Measurements from ENCODE around the gene ADGRB3.
"Not testable (repeated sequence)": the region's sequence is repeated elsewhere in the genome, so short reads cannot be mapped to it uniquely, and the experiment has no call there.

Gene ADGRB3

DNA sequence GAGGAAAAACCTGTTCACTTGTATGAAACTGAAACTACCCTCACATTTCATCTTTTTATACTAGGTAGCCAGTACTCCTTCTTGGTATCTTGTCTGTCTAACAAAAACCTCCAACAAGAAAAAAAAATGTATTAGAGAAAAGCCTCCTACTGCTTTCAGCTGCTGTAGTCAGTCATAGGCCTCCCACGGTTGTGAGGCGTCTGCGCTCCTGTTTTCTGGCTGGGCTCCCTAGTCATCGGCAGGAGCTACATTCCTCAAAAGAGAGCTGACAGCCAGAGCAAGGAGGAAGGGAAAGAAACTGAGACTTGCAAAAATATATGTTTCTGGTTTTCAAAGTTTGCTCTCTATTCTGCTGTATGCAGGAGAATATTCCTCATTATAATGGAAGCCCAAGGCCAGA is 644.7 kb downstream of the ADGRB3 start:
- ATAC-seq: no peak

DNA sequence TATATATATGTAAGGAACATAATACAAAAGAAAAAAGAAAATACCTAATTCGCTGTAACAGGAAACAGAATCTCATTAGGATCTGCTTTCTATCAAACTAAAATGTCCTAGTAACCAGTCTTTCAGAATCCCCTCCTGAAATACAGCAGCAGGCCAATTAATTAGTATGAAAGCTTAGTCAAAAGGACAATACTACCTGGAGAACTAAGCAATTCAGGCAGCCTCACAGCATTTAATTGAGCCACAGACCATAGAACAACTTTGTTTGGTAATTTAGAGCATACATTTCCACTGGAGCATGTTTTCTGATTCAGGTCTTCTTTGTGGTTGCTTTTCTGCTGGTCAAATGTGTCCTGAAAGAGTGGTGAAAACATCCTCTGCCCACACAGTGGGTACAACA is 645.8 kb downstream of the ADGRB3 start:
- no peak for ATAC-seq

DNA sequence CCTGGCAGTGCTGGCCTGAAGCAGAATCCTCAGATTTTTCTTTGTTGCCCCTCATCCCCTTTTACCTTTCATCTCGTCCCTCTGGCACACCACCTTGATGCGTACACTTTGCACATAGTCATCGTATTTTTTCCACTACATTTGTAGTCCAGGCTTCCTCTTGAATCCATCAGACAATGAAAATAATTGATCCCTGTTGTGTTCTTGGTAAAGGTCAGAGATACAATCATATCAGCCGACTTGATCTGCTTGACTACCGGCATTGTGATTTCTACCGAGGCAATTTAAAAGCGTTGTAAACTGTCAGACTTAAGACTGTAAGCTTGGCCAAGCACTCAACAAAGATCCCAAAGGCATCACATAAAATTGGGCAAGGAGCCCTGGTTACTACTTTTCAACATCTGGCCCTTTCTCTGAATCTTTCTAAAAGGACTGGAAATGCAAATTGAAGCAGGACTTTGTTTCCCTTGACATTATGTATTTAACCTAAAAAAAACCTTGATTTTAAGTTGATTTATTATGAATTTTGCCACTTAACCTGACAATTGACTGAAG is 649.2 kb downstream of the ADGRB3 start:
- ATAC-seq: no peak

DNA sequence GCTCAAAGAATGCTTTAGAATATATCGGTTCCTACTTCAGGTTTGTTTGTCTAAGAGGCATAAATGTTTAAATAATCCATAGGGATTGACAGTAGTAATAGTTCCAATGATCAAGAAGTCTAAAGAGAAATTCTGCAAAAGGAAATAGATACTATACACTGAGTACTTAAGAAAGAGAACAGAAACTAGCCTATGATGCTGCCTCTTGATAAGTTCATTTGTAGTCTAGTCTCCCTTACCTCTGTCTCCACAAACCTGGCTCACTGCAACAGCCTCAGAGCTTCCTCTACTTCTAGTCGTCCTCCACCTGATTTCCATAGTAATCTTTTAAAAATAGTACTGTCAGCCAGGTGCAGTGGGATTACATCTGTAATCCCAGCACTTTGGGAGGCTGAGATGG is 650.0 kb downstream of the ADGRB3 start:
- no peak for ATAC-seq

DNA sequence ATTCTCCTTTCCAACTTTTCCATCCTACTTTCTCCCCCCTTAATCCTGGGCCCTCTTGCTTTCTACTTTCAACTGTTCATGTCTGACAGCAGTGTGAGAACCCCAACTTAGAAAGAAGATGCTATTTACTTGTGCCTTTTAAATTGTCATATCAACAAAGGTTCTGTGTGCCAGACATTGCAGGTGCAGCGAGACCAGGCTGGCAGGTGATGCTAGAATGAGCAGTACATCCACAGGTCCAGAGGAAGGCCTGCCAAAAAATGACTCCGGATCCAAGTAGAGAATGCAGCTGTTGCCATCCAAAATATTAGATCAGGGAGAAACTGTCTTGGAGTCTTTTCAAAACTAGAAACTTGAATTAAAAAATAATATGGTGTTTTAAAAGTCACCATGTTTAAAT is 651.2 kb downstream of the ADGRB3 start:
- no peak for ATAC-seq

DNA sequence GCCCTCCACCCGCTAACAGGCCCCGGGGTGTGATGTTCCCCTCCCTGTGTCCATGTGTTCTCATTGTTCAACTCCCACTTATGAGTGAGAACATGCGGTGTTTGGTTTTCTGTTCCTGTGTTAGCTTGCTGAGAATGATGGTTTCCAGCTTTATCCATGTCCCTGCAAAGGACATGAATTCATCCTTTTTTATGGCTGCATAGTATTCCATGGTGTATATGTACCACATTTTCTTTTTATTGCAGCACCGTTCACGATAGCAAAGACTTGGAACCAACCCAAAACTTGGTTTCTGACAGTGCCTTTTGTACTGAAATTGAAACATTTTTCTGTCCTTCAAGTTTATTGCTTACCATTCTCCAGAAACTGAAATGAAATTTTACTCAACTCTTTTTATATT is 653.1 kb downstream of the ADGRB3 start:
- not testable (repeated sequence) for ATAC-seq

DNA sequence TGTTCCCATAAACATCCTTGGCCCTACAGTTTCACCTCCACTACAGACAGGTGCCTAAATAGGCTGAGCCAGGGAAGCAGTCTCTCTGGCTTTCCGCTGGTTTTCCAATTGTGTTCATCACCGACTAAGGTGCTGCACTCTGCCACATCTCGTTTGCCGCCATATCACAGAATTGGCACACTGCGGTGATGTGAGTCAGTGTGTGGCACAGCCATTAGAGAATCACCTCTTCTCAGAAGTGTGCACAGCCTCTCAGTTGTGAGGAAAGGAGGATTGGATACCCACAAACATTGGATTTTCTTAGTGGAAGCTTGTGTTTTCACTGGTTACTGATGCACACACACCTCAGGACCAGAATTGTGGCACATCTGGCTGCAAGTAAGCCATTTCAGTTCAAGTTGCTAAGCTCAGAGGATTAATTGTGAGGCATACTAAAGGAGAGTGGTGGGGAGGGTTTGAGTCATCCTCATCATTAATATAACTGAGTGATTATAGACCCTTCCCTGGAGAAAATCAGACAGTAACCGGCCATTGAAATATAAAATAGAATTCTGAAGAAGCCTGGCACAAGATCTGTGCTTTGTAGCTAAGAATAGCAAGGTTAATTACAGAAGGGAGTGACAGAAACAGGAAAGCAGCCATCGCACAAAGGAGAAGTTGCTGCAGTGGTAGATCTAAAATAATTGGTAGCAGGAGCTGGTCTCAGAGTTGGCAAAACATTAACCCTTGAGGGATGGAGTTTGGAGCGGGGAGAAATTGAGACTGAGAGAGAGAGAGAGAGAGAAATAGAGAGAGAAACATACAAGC is 654.8 kb downstream of the ADGRB3 start:
- ATAC-seq: no peak

DNA sequence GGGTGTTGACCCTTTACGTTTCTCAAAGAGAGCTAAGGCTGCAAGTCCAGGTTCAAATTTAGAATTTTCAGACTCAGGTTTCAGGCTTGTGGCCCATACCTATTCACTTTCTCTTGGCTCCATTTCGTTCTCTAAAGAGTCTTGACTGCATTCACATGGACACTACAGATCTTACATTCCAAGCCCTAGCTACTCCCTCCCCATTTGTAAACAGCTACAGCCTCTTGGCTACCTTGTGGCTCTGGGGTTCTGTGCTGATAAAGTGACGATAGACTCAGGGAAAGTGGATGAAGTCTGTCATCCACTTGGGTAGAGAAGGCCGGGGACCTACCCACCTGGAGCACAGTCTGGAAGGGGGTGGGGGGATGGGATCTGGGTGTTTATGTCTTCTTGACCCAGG is 658.4 kb downstream of the ADGRB3 start:
- ATAC-seq: no peak

DNA sequence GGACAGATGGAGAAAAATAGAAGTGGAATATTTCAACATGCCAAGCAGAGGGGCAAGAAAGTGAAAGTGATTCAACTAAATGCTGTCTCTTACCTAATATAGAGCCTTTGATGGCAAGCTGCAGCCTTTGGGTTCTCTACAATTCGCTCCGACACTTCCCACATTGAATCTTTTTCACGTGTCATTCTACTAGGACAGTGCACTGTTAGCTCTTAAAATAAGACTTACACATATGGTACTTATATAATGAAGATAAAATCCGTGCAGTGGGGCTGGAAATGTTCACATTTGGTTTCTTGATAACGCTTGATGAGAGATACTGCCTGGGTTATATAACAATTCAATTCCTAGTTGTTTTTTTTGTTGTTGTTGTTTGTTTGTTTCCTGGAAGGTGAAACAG is 659.3 kb downstream of the ADGRB3 start:
- ATAC-seq: no peak

DNA sequence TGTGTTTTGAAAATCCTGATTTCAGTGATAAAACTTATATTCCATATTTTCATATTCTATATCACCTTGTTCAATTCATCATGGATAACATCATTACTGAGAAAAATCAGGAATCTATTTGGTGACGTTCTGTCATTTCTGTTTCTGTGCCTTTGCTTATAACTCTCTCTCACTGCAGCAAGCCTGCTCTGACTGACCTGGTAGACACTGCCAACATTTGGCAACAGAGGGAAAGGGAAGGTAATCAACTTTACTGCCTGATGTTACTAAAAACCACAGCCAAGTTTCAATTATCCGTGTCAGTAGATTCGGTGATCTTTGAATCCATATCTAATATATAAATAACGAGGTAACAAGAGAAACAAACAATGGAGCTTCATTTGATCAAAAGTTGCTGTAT is 659.8 kb downstream of the ADGRB3 start:
- no peak for ATAC-seq

DNA sequence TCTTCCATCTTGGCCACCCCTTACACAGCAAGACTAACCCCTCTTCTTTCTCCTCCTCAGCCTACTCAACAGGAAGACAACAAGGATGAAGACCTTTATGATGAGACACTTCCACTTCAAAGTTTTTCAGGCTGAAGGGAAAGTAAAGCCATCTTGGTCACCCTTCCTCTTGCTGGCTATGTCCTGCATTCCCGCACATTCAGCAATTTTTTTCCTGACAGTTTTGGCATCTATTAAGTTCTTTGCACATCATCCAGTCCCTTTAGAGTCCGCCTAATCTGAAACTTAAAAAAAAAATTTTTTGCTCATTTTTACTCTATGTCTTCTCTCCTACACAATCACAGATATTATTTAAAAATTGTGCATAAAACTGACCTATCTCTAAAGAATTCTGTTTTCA is 668.3 kb downstream of the ADGRB3 start:
- ATAC-seq: no peak

DNA sequence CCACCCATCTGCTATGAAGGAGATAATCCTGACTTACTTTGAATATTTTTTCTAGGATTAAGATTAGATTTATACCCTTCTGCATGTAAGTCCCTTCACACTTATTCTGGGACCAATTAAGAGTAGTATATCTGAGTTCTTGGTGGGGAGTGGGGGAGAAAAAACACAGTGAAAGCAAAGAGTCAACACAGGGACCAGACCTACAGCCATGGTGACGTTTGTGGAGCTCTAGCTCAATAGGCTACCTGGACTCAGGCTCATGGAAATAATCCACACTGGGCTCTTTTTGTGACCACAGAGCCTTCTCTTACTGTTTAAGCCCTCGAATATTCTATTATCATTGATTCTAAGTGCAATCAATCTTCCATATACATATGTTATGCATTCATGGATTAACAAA is 670.4 kb downstream of the ADGRB3 start:
- no peak for ATAC-seq

DNA sequence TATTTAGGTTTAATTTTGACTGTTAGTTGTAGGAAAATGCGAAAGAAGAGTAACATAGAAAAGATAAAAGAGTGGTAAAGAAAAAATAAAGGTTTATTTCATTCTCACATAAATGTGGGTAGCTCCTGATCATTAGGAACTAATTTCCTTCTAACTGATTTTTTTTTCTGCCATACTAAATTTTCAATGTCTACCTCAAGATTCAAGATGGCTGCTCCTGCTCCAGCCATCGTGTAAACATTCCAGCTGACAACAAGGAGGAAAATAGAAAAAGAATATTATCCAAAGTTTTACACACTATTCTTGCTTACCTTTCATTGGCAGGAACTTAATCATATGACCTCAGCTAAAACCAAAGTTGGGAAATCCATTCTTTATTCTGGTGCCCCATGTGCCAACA is 673.5 kb downstream of the ADGRB3 start:
- ATAC-seq: no peak

DNA sequence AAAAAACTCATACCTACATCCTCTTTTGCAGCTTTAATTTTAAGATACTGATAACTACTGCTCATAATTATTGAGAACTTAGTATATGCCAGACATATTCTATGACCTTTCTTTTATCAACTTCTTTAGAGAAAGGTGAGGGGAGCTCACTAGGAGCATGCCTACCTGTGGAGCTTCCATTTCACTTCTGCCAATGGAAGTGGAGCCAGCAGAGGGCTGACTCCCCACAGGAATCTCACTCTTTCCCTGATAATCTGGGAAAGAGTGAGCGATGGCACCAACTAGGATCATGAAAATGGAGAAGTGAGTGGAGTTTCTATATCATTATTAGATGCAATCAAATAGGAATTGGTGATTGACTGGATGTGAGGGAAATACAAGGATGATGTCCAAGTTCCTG is 676.8 kb downstream of the ADGRB3 start:
- no peak for ATAC-seq

DNA sequence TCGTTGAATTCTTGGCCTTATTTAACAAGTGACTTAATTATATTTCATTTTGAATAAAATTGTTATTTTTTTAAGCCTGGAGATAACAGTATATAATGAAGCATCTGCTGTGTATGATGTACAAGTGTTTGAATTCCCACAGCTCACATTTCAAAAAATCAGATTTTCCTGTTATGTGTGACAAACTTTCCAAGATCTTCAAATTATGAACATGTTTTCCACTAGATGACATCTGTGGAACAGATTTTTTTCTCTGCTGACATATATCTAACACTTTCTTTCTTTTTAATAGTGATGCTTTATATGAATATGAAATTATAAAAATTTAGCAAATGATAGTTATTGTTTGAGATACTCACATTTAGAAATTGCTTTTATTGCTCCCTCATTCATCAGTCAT is 678.9 kb downstream of the ADGRB3 start:
- ATAC-seq: no peak

DNA sequence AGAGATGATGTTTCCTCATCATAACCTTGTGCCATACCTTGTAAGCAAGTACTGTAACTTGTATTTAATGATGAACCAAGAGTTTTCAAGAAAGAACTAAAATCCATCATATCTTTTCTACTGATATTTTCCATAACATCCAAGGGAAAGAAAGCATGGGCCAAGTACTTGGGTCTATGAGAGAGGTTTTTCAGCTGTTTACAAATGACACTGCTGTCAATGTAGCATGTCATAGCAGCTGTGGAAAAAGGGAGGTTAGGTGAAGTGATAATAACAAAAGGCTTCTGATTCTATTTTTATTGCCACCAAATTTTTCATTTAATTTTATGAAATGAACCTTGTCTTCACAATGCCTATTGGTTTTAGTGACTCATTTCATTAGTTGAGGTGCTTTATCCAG is 679.4 kb downstream of the ADGRB3 start:
- no peak for ATAC-seq

DNA sequence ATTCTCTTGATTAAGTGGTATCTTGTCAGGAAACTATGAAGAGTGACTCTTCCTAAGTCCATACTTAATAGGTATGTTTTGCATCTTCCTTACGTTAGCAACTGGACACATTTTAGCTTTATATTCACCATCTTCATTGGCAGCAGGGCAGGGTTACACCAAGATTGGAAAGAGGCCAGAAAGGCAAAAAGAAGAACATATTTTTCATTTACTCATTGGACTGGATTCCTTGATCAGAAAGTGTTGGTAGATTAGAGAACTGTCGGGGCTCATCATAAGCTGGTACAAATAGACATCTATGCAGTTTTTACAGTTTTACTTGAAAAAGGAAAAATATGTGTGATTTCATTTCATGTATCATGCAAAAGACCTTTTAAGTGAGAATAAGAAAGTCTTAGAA is 696.8 kb downstream of the ADGRB3 start:
- no peak for ATAC-seq

DNA sequence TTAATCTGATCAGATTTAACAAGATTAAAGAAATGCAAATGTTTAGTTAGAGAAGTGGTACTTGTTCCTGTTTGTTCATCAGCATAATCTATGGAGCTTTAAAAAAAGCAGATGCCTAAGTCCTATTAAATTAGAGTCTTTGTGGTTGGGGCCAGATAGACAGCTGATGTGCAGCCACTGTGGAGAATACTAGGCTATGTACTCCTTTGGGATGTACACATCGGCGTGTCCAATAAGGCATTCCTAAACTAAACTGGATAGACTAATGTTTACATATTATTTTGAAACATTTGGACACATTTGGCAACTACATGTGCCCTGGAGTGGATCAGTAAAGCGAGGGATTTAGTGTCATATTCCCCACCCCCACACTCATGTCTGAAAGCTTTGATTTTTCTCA is 702.2 kb downstream of the ADGRB3 start:
- ATAC-seq: no peak

DNA sequence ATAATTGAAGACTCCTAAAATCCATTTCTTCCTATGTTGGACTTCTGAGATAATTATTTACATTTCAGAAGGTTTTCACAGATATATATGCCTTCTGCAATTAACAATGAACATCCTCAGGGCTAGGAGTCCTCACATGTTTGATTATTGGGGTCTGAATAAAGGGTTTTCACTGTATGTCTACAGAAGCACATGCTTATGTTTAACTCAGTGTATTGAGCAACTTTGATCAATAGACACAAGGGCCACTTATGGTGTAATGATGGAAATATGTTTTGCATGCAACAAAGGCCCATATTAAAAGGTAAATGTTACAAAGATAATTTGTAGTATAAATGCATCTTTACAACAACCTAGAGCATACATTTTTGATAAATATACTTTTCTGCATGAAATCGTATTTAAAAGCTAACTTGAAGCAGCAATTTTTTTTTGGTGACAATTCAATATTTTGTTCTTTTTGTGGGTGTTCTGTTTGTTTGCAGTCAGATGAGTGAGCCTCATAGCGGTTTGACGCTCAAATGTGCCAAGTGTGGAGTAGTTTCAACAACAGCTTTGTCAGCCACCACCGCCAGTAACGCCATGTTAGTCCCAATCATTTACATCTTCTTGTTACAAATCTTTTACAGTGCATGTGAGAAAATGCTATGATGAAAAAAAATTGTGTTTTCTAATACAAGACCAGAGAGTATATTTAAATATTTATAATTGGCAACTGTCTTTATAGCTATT is 703.5 kb downstream of the ADGRB3 start:
- no peak for ATAC-seq

DNA sequence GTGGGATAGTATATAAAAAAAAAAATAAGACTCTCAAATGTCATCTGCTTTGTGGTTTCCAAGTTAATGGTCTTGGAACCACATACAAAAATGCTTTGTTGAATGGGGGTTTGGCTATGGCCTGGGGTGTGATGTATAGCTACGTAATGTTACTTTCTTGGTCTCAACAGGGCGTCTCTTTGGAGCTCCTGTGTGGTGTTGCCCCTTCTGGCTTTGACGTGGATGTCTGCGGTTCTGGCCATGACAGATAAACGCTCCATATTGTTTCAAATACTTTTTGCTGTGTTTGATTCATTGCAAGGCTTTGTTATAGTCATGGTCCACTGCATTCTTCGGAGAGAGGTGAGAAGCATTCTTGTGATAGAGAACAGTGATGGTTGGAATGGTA is 704.1 kb downstream of the ADGRB3 start:
- no peak for ATAC-seq

DNA sequence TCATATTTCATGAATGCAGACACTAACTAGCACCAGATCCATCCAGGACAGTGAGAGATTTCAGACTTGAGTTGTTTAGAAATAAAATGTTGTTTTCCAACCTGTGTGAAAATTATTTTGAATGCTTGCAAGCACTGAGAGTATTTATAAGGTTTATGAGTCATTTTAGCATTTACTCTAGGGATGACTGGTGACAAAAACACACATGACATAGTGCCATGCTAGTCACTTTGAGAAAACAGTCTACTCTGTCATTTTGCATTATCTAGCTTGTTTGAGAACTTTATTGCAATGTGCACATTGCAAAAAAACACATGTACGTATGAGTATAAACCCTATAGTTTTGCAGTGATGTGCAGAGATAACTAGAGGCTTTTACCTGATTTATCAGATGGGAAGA is 705.1 kb downstream of the ADGRB3 start:
- ATAC-seq: no peak

DNA sequence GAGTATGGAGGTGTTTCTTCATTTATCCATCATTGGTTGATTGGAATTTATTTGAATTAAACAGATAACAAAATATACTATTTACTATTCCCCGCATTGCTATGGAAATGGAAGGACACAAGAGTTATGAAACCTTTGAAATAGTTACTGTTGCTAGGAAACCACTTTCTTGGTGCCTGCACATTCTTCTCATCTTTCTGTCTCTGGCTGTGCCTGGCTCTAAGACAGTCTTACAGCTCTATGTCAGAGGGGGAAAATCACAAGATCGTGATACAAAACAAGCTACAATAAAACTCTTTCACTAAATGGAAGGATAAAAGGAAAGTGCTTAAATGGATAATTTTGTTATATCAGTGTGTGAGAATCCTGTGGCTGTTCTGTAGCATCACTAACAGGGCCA is 708.8 kb downstream of the ADGRB3 start:
- no peak for ATAC-seq

DNA sequence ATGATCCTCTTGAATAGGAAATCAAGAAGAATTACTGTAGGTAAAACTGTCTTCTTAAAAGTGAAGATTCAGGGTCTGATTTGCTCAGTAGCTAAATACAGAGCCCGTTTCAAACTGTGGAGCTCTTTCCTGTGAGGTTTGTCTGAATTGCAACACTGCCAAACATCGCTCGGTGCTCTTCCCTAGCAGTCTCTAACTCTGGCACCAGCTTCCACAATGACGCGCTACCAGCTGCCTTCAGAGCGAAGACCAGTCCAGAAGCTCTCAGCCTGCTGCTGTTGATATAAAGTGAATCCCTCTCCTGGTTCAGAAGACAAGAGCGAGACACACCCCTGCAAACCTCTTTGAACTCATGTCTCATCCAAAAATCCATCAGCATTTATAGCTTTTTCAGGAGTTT is 714.7 kb downstream of the ADGRB3 start:
- no peak for ATAC-seq

DNA sequence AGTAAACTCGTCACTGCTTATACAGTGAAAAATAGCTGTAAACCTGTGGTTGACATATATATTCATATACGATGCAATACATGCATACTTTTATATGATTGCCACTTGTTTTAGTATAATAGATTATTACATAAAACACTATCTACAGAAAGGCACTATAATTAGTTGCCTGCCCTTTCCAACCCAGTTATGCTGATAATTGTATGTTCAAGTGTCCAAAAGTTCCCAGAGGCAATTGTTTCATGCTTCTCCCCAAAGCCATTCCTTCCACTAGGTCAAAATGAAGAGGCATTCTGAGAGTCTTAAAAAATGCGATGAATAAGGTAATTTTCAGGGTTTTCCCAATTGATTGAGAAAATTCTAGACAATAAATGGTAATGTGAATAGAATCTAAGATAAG is 727.1 kb downstream of the ADGRB3 start:
- no peak for ATAC-seq
